HG02870 (cell line): ENCODE measurements around the gene TAF11.
"Not testable (repeated sequence)": the region's sequence is repeated elsewhere in the genome, so short reads cannot be mapped to it uniquely, and the experiment has no call there.

Experiments
- ATAC-seq: cut with Tn5 transposase; IDR thresholded peaks from one replicate; pipeline ENCODE4 v1.9.1; 2021; ENCODE audit warnings: mild to moderate bottlenecking, moderate library complexity; ENCODE audit not compliant: unreplicated experiment

Gene TAF11

GRCh38 chr6:34867484-34867883 is 20.4 kb downstream of the TAF11 start:
- ATAC-seq = no peak

DNA sequence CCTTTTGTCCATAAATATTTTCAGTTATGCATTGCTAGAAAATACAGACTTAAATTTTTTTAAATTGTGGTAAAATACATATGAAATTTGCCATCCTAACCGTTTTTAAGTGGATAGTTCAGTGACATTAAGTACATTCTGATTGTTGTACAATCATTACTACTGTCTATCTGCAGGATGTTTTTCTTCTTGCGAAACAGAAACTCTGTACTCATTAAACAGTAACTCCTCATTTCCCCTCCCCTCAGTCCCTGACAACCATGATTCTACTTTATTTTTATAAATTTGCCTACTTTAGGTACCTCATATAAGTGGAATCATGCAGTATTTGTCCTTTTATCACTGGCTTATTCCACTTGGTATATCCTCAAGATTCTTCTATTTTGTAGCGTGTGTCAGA is 21.3 kb downstream of the TAF11 start:
- no peak for ATAC-seq

DNA sequence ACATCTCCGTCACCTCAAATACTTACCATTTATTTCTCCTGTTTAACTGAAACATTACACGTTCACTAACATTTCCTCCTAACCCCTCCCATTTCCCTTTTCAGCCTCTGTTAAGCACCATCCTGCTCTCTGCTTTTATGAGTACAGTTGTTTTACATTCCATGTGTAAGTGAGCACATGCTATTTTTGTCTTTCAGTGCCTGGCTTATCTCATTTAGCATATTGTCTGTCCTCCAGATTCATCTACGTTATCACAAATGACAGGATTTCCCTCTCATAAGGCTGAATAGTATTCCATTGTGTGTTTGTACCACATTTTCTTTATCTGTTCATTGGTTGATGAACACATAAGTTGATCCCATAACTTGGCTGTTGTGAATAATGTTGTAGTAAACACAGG is 22.7 kb downstream of the TAF11 start:
- ATAC-seq = no peak

GRCh38 chr6:34864007-34864406 is 23.8 kb downstream of the TAF11 start:
- no peak for ATAC-seq

- no peak for ATAC-seq
Measured at GRCh38 chr6:34860776-34861175, 27.1 kb downstream of the TAF11 start.

- no peak for ATAC-seq
Measured at GRCh38 chr6:34859951-34860350, 27.9 kb downstream of the TAF11 start.

DNA sequence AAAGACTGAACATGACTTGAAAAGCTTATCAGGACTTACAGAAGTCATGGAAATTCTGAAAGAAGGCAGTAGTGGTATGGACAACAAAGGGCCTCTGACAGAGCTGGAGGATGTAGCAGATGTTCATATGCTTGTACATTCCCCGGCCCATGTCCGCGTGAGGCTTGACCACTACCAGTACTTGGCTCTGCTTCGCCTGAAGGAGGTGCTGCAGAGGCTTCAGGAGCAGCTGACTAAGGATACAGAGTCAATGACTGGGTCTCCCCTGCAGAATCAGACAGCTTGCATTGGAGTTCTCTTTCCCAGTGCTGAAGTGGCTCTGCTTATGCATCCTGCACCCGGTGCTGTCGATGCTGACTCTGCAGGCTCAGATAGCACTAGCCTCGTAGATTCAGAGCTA is 29.2 kb downstream of the TAF11 start:
- ATAC-seq = no peak

- no peak for ATAC-seq
Measured at GRCh38 chr6:34855463-34855862, 32.4 kb downstream of the TAF11 start.

DNA sequence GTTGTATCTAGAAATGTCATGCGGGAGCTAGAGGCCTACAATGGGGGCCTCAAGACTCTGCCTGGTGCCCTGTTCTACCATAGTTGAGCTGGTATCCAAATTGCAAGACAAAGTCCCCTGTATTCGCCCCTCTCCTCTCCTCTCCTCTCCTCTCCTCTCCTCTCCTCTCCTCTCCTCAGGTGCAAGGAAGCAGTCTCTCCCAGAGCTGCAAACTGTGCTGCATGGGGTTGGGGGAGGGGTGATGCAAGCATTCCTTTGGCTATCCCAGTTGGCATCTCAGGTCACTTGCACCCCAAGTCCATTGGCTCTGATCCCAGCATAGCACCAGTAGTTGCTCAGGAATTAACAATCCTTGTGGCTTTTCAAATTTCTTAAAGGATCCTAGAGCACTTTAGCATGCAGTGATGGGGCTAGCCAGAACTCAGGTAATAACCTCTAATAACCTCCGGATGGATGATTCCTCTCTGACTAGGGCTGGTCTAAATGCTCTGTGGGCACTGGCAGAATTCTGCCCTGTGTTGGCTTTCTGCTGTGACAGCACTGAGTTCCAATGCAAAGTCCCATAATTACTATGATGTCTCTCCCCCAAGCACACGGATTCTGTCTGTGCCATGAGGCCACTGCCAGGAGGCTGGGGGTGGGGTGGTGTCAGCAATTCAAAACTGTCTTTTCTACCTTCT is 35.3 kb downstream of the TAF11 start:
- ATAC-seq = no peak

DNA sequence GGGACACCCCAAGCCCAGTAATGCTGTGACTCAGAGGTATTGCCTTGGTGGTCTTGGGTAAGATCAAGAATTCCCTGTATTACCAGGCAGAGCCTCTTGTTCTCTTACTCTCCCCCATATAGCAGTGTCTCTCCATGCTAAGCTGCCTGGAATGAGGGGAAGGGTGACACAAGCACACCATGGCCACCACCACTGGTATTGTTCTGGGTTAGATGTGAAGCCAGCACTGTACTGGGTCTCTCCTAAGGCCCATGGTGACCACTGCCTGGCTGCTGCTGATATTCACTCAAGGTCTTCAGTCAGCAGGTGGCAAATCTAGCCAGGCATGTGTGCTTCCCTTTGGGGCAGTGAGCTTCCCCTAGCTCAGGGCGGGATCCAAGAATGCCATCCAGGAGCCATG is 36.5 kb downstream of the TAF11 start:
- no peak for ATAC-seq

- not testable (repeated sequence) for ATAC-seq
Measured at GRCh38 chr6:34849066-34849465, 38.8 kb downstream of the TAF11 start.

DNA sequence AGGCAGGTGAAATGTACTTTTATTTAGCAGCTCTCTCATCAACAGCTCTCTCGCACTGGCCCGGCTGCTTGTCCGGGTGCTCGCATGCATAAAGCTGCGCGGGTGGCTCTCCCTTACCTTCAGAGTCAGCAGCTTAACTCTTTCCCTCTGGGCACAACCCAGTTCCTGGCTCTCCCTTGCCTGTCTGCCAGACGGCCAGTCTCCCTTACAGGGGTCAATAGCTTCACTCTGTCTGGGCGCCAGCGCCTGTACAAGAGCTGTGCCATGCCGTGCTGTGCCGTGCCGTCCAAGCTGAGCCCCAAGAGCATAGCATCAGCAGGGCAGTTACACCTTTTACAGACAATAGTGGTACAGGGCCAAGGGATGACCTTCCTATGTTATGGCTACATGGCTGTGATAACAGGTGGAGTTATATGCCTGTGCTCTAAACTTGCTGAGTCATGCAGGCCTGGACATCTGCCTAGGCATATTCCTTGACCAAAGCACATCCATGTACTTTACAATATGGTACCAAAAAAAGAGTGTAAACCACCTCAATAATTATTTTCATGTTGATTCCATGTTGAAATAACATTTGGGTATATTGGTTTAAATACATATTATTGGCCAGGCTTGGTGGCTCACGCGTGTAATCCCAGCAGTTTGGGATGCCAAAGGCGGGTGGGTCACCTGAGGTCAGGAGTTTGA is 48.0 kb downstream of the TAF11 start:
- ATAC-seq = no peak

- no peak for ATAC-seq
Measured at GRCh38 chr6:34837528-34837927, 50.3 kb downstream of the TAF11 start.

DNA sequence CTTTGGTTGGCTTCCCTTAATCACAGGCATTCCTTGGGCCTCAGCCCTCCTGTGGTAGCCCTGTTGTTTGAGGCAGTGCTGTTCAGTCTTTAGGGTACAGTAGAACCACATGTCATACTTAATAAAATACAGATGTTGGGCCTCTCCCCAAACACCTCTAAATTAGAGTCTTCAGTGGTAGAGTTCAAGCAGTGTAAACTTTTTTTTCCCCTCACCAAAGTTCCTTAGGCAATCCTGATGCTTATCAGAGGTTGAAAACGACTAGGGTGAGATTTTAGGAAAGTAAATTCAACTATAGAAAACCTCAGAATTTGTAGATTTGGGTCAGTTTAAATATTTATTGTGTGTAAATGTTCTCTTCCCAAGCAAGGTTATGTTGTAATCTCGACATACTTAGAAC is 51.4 kb downstream of the TAF11 start:
- ATAC-seq = no peak

- no peak for ATAC-seq
Measured at GRCh38 chr6:34836008-34836407, 51.8 kb downstream of the TAF11 start.

- ATAC-seq = no peak
Measured at GRCh38 chr6:34834789-34835518, 52.9 kb downstream of the TAF11 start.

GRCh38 chr6:34832942-34833341 is 54.9 kb downstream of the TAF11 start:
- ATAC-seq = no peak

GRCh38 chr6:34829137-34829536 is 58.7 kb downstream of the TAF11 start:
- ATAC-seq = no peak
